HepG2 (cell line): ENCODE data around the gene ZFPL1. TPM values are rescaled to one million over a fixed set of nuclear protein-coding genes. Genes with fewer than 3 reads are reported as not detected.

Source experiments
- DR1 ChIP-seq: sonication (generic); formaldehyde crosslinking; IDR thresholded peaks from 2 replicates; pipeline ENCODE4 v1.8.0; 2021; ENCODE audit warnings: mild to moderate bottlenecking, missing genetic modification reagents, inconsistent platforms
- HMGXB3 ChIP-seq: sonication (generic); formaldehyde crosslinking; IDR thresholded peaks from 2 replicates; pipeline ENCODE4 v1.4.0; 2020; ENCODE audit warnings: missing genetic modification reagents, borderline replicate concordance
- HNF4A ChIP-seq: sonication (generic); formaldehyde crosslinking; IDR thresholded peaks from 2 replicates; pipeline ENCODE4 v1.4.0; 2020; ENCODE audit warnings: missing genetic modification reagents
- HOXA3 ChIP-seq: sonication (generic); formaldehyde crosslinking; IDR thresholded peaks from 2 replicates; pipeline ENCODE4 v1.5.0; 2020; ENCODE audit warnings: missing genetic modification reagents
- MEF2D ChIP-seq: sonication (generic); formaldehyde crosslinking; IDR thresholded peaks from 2 replicates; pipeline ENCODE4 v1.5.1; 2020; ENCODE audit warnings: mild to moderate bottlenecking, missing genetic modification reagents
- MXD3 ChIP-seq: IDR thresholded peaks from 2 replicates; pipeline ENCODE4 v1.6.1; 2016; ENCODE audit warnings: mild to moderate bottlenecking, missing biosample characterization, missing genetic modification reagents
- NCOA5 ChIP-seq: sonication (generic); formaldehyde crosslinking; IDR thresholded peaks from 2 replicates; pipeline ENCODE4 v1.4.0; 2020; ENCODE audit warnings: missing genetic modification reagents
- NFE2L1 ChIP-seq: sonication (generic); formaldehyde crosslinking; IDR thresholded peaks from 2 replicates; pipeline ENCODE4 v1.4.0; 2020; ENCODE audit warnings: missing genetic modification reagents, mild to moderate bottlenecking, borderline replicate concordance
- RFX3 ChIP-seq: IDR thresholded peaks from 2 replicates; pipeline ENCODE4 v1.6.1; 2016; ENCODE audit warnings: missing biosample characterization, missing genetic modification reagents
- SALL2 ChIP-seq: sonication (generic); formaldehyde crosslinking; IDR thresholded peaks from 2 replicates; pipeline ENCODE4 v1.8.1; 2023; ENCODE audit warnings: mild to moderate bottlenecking, missing genetic modification reagents, inconsistent platforms
- SMC3 ChIP-seq: IDR thresholded peaks from 2 replicates; pipeline ENCODE4 v1.6.1; 2011; ENCODE audit warnings: low read length, improper control_type of control experiment
- ZC3H4 ChIP-seq: sonication (generic); formaldehyde crosslinking; IDR thresholded peaks from 2 replicates; pipeline ENCODE4 v1.4.0; 2020; ENCODE audit warnings: missing genetic modification reagents, borderline replicate concordance
- ZFP62 ChIP-seq: sonication (generic); formaldehyde crosslinking; IDR thresholded peaks from 2 replicates; pipeline ENCODE4 v1.4.0; 2020; ENCODE audit warnings: missing genetic modification reagents
- ZIK1 ChIP-seq: sonication (generic); formaldehyde crosslinking; IDR thresholded peaks from 2 replicates; pipeline ENCODE4 v1.5.0; 2020; ENCODE audit warnings: mild to moderate bottlenecking, low read depth, missing genetic modification reagents, borderline replicate concordance
- ZNF232 ChIP-seq: sonication (generic); formaldehyde crosslinking; IDR thresholded peaks from 2 replicates; pipeline ENCODE4 v1.4.0; 2020; ENCODE audit warnings: missing genetic modification reagents, borderline replicate concordance
- ZNF275 ChIP-seq: sonication (generic); formaldehyde crosslinking; IDR thresholded peaks from 2 replicates; pipeline ENCODE4 v1.8.0; 2022; ENCODE audit warnings: missing genetic modification reagents, mild to moderate bottlenecking, inconsistent platforms, borderline replicate concordance
- ZNF317 ChIP-seq: sonication (generic); formaldehyde crosslinking; IDR thresholded peaks from 2 replicates; pipeline ENCODE4 v1.5.0; 2020; ENCODE audit warnings: mild to moderate bottlenecking, missing genetic modification reagents
- ZNF337 ChIP-seq: sonication (generic); formaldehyde crosslinking; IDR thresholded peaks from 2 replicates; pipeline ENCODE4 v1.5.1; 2020; ENCODE audit warnings: missing genetic modification reagents, low read depth, mild to moderate bottlenecking, borderline replicate concordance
- ZNF484 ChIP-seq: sonication (generic); formaldehyde crosslinking; IDR thresholded peaks from 2 replicates; pipeline ENCODE4 v1.5.1; 2020; ENCODE audit warnings: mild to moderate bottlenecking, low read depth, missing genetic modification reagents, borderline replicate concordance
- ZNF563 ChIP-seq: sonication (generic); formaldehyde crosslinking; IDR thresholded peaks from 2 replicates; pipeline ENCODE4 v1.8.0; 2022; ENCODE audit warnings: mild to moderate bottlenecking, moderate library complexity, missing genetic modification reagents
- ZNF740 ChIP-seq: sonication (generic); formaldehyde crosslinking; IDR thresholded peaks from 2 replicates; pipeline ENCODE4 v1.4.0; 2020; ENCODE audit warnings: missing genetic modification reagents
- ZNF761 ChIP-seq: sonication (generic); formaldehyde crosslinking; conservative IDR thresholded peaks from 2 replicates; pipeline ENCODE4 v1.4.0; 2020; ENCODE audit warnings: mild to moderate bottlenecking, missing genetic modification reagents
- polyA plus RNA-seq, 8 experiments: library from polyadenylated mRNA; depleted of rRNA in 3 of 8; stranded (reverse) in 7 of 8; unstranded in 1 of 8; fragments of >200 nt; fragmentation: Illumina TruSeq in 4 of 8; extraction: Trizol in 4 of 8; gene quantifications; 2 replicates each; pipeline versions ENCODE4 v1.2.1 to v1.2.3, GENCODE V29; 2011 to 2016; ENCODE audit warnings: low read depth in 4 of 8, missing spikeins in 1 of 8, mixed read lengths in 1 of 8; ENCODE audit not compliant: insufficient read depth in 1 of 8
- total RNA-seq, 5 experiments: library from RNA; depleted of rRNA; stranded (reverse); fragments of >200 nt; fragmentation: Illumina TruSeq; extraction: Trizol; gene quantifications; 2 replicates each; pipeline ENCODE4 v1.2.3, GENCODE V29; 2016; ENCODE audit warnings: low read depth in 1 of 5
- TF ChIP-seq, protein P1 (sequence below): sonication (generic); formaldehyde crosslinking; IDR thresholded peaks from 2 replicates; pipeline ENCODE4 v1.8.1; 2023; ENCODE audit warnings: missing genetic modification reagents, mild to moderate bottlenecking, borderline replicate concordance

The ZFPL1 gene
- total and polyA plus RNA-seq, 2 of the 13 experiments (the other 11 are each of a cell fraction or from before 2014, with no cell fraction given) = 32.2 to 56.0 TPM

GRCh38 chr11:65117206-65118096, 33.4 kb downstream of the ZFPL1 start, which contains the start of gene ZNHIT2 (continued):
- peak; percentile 51; the same call in 1 of the 2 replicates for TF ChIP-seq HMGXB3 (CRISPR knock-in tag)
- TF ChIP-seq HNF4A (CRISPR knock-in tag) = peak; percentile 13; the same call in 1 of the 2 replicates
- TF ChIP-seq MXD3 (CRISPR knock-in tag) = no peak
- TF ChIP-seq ZC3H4 = no peak
- no peak for TF ChIP-seq ZNF484 (CRISPR knock-in tag)
- TF ChIP-seq ZNF317 (CRISPR knock-in tag) = peak; percentile 33; the same call in 1 of the 2 replicates
- TF ChIP-seq ZFP62 (CRISPR knock-in tag) = no peak
- no peak for TF ChIP-seq ZNF337 (CRISPR knock-in tag)
- no peak for TF ChIP-seq ZNF232 (CRISPR knock-in tag)
- no peak for TF ChIP-seq DR1 (CRISPR knock-in tag)
- peak; percentile 88; the same call in 1 of the 2 replicates for TF ChIP-seq ZNF761 (CRISPR knock-in tag)
- TF ChIP-seq MEF2D (CRISPR knock-in tag) = peak; percentile 75
- peak; percentile 76; the same call in 1 of the 2 replicates for TF ChIP-seq HOXA3 (CRISPR knock-in tag)
- TF ChIP-seq NCOA5 = peak; percentile 69; the same call in 1 of the 2 replicates
- TF ChIP-seq ZNF740 = no peak
- peak; percentile 85 for TF ChIP-seq RFX3 (CRISPR knock-in tag)
- TF ChIP-seq NFE2L1 (CRISPR knock-in tag) = no peak
- TF ChIP-seq, protein P1, sequence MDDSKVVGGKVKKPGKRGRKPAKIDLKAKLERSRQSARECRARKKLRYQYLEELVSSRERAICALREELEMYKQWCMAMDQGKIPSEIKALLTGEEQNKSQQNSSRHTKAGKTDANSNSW = no peak; the same call in 1 of the 2 replicates
- no peak; the same call in 1 of the 2 replicates for TF ChIP-seq ZNF275
- TF ChIP-seq SMC3 = peak; percentile 76
- TF ChIP-seq ZNF563 (CRISPR knock-in tag) = peak; percentile 58
- peak; percentile 80 for TF ChIP-seq ZIK1
- no peak; the same call in 1 of the 2 replicates for TF ChIP-seq SALL2 (CRISPR knock-in tag)
